K562 (cell line): ENCODE results near the gene SEZ6. TPM values are rescaled to one million over a fixed set of nuclear protein-coding genes. Genes with fewer than 3 reads are reported as not detected.

Experiments used
- GABPA ChIP-seq: fragments of 200-800 bp; sonication (Bioruptor generic); conservative IDR thresholded peaks from 2 replicates; pipeline ENCODE4 v1.6.1; 2016; ENCODE audit warnings: low read depth, missing genetic modification characterization, missing compliant biosample characterization
- SMAD3 ChIP-seq: fragments of 450-650 bp; formaldehyde crosslinking; conservative IDR thresholded peaks from 2 replicates; pipeline ENCODE4 v1.4.0; 2020; ENCODE audit warnings: mild to moderate bottlenecking
- SMC3 ChIP-seq: conservative IDR thresholded peaks from 2 replicates; pipeline ENCODE4 v1.6.1; 2011; ENCODE audit warnings: low read depth, low read length, improper control_type of control experiment; ENCODE audit not compliant: insufficient read depth
- ZBTB40 ChIP-seq, 2 experiments: fragments of 450-650 bp in 1 of 2; sonication (generic) in 1 of 2; formaldehyde crosslinking in 1 of 2; IDR thresholded peaks; 2 replicates each; pipeline versions ENCODE4 v1.7.1 to v1.9.0; 2016 to 2022; ENCODE audit warnings: inconsistent platforms in 1 of 2, mild to moderate bottlenecking in 1 of 2, missing genetic modification reagents in 1 of 2
- polyA plus RNA-seq, 8 experiments: library from polyadenylated mRNA; depleted of rRNA in 4 of 8; stranded (reverse) in 5 of 8; unstranded in 3 of 8; fragments of >200 nt; fragmentation: Nextera tagmentation in 2 of 8; fragmentation: Illumina TruSeq in 1 of 8; extraction: Ambion mirVana in 2 of 8; extraction: Trizol in 1 of 8; gene quantifications; 2 replicates each; pipeline versions ENCODE4 v1.2.1 to v1.2.3, GENCODE V29; 2011 to 2014; ENCODE audit warnings: inconsistent platforms in 1 of 8, missing spikeins in 1 of 8
- total RNA-seq, 7 experiments: library from RNA; depleted of rRNA in 6 of 7; stranded (reverse); fragments of >200 nt in 6 of 7; fragmentation: Illumina TruSeq in 2 of 7; extraction: Trizol in 2 of 7; gene quantifications; 2 replicates each; pipeline versions ENCODE4 v1.2.1 to v1.2.3, GENCODE V29; 2011 to 2021; ENCODE audit warnings: low replicate concordance in 1 of 7

The SEZ6 gene
- total and polyA plus RNA-seq, 9 of the 15 experiments (the other 6 are each of a cell fraction or from before 2014, with no cell fraction given) = not detected

- TF ChIP-seq ZBTB40 (IDR thresholded peaks at IDR 0.05) (0 out of 2 replicates have a peak, but pooled peaks have one; percentile 15), ZBTB40 (CRISPR knock-in tag; IDR thresholded peaks at IDR 0.05) (no peak), GABPA (tag) (peak; percentile 77), SMAD3 (0 out of 2 replicates have a peak, but pooled peaks have one; percentile 44), SMC3 (no peak)
Measured at GRCh38 chr17:28925912-28926365, 79.9 kb downstream of the SEZ6 start (continued).
